CD14-positive monocyte (primary cell): ENCODE results near the gene APOF. TPM values are rescaled to one million over a fixed set of nuclear protein-coding genes. Genes with fewer than 3 reads are reported as not detected.

Experiments used
- DNase-seq, 3 donors: peaks; one replicate each; pipeline ENCODE4 v3.0.0-alpha.2; 2011 to 2022
- H2AFZ ChIP-seq: 2 replicates; pipeline ENCODE4 v1.6.0; 2012; ENCODE audit warnings: mild to moderate bottlenecking, low read depth, low read length, inconsistent platforms; ENCODE audit not compliant: insufficient read depth, poor library complexity, severe bottlenecking
- H3K27ac ChIP-seq, 2 donors: 1 replicate in 1 of 2; 2 replicates in 1 of 2; pipeline ENCODE4 v1.5.1; 2012 to 2013; ENCODE audit warnings: low read length in 2 of 2, control low read depth in 1 of 2, inconsistent platforms in 1 of 2, low read depth in 1 of 2, mild to moderate bottlenecking in 1 of 2
- H3K27me3 ChIP-seq, 2 donors: one replicate each; pipeline versions ENCODE4 v1.6.0 to v1.6.1; 2011 to 2013; ENCODE audit warnings: low read length in 2 of 2; ENCODE audit not compliant: control insufficient read depth in 2 of 2, insufficient read depth in 2 of 2
- H3K36me3 ChIP-seq, 2 donors: replicated peaks in 1 of 2; 1 replicate in 1 of 2; 2 replicates in 1 of 2; pipeline versions ENCODE4 v1.5.1 to v1.6.1; 2012 to 2013; ENCODE audit warnings: low read length in 2 of 2, control low read depth in 1 of 2, inconsistent platforms in 1 of 2, mild to moderate bottlenecking in 1 of 2; ENCODE audit not compliant: insufficient read depth in 2 of 2, control insufficient read depth in 1 of 2
- H3K4me1 ChIP-seq, 2 donors: 1 replicate in 1 of 2; 2 replicates in 1 of 2; pipeline versions ENCODE4 v1.5.1 to v1.6.1; 2012 to 2013; ENCODE audit warnings: low read length in 2 of 2, control low read depth in 1 of 2, inconsistent platforms in 1 of 2, mild to moderate bottlenecking in 1 of 2, moderate library complexity in 1 of 2; ENCODE audit not compliant: insufficient read depth in 2 of 2, control insufficient read depth in 1 of 2
- H3K4me2 ChIP-seq: replicated peaks from 2 replicates; pipeline ENCODE3; 2012; ENCODE audit warnings: low read length, moderate library complexity, mild to moderate bottlenecking; ENCODE audit not compliant: poor library complexity, severe bottlenecking; ENCODE audit errors: extremely low read depth
- H3K4me3 ChIP-seq, 3 experiments: fragments of 200-600 bp in 1 of 3; sonication (generic) in 1 of 3; replicated peaks in 1 of 3; 1 replicate in 2 of 3; 2 replicates in 1 of 3; pipeline ENCODE4 v1.5.1; 2011 to 2013; ENCODE audit warnings: low read length in 3 of 3, mild to moderate bottlenecking in 3 of 3, control low read depth in 2 of 3, low read depth in 2 of 3, inconsistent platforms in 1 of 3, moderate library complexity in 1 of 3
- H3K79me2 ChIP-seq: 2 replicates; pipeline ENCODE4 v1.6.0; 2012; ENCODE audit warnings: mild to moderate bottlenecking, control low read depth, inconsistent platforms, low read length, moderate library complexity; ENCODE audit not compliant: insufficient read depth
- H3K9ac ChIP-seq: 2 replicates; pipeline ENCODE4 v1.6.0; 2017; ENCODE audit warnings: low read length, mild to moderate bottlenecking; ENCODE audit not compliant: insufficient read depth, poor library complexity, severe bottlenecking
- H3K9me3 ChIP-seq, 2 donors: replicated peaks in 1 of 2; 1 replicate in 1 of 2; 2 replicates in 1 of 2; pipeline versions ENCODE4 v1.5.1 to v1.6.1; 2012 to 2013; ENCODE audit warnings: low read length in 2 of 2, control low read depth in 1 of 2; ENCODE audit not compliant: control insufficient read depth in 1 of 2, insufficient read depth in 1 of 2
- H4K20me1 ChIP-seq: 2 replicates; pipeline ENCODE4 v1.6.0; 2012; ENCODE audit warnings: mild to moderate bottlenecking, low read length, control low read depth, moderate library complexity; ENCODE audit not compliant: insufficient read depth
- H3K27ac Mint-ChIP-seq, 7 donors: one replicate each; pipeline ENCODE4 v1.8.0; 2020; ENCODE audit warnings: mild to moderate bottlenecking in 7 of 7, mixed read lengths in 7 of 7, moderate library complexity in 6 of 7, inconsistent platforms in 2 of 7
- H3K27me3 Mint-ChIP-seq, 3 donors: one replicate each; pipeline ENCODE4 v1.8.0; 2021 to 2022; ENCODE audit warnings: low read depth in 3 of 3, mild to moderate bottlenecking in 3 of 3, mixed read lengths in 3 of 3, moderate library complexity in 3 of 3, inconsistent platforms in 1 of 3
- H3K36me3 Mint-ChIP-seq, 2 donors: one replicate each; pipeline ENCODE4 v1.8.0; 2020; ENCODE audit warnings: mixed read lengths in 2 of 2, inconsistent platforms in 1 of 2, mild to moderate bottlenecking in 1 of 2
- H3K4me1 Mint-ChIP-seq: one replicate; pipeline ENCODE4 v1.8.0; 2020; ENCODE audit warnings: mild to moderate bottlenecking, mixed read lengths
- H3K4me3 Mint-ChIP-seq, 2 donors: one replicate each; pipeline ENCODE4 v1.8.0; 2020; ENCODE audit warnings: mild to moderate bottlenecking in 2 of 2, mixed read lengths in 2 of 2, moderate library complexity in 1 of 2
- H3K9me3 Mint-ChIP-seq, 7 donors: one replicate each; pipeline ENCODE4 v1.8.0; 2020 to 2022; ENCODE audit warnings: mixed read lengths in 7 of 7, mild to moderate bottlenecking in 6 of 7, moderate library complexity in 6 of 7, inconsistent platforms in 2 of 7
- WGBS: methylation state at CpG from one replicate; pipeline ENCODE4 v1.1.5; 2013; ENCODE audit warnings: missing lambda C conversion rate; ENCODE audit not compliant: insufficient coverage; 5-methylcytosine and 5-hydroxymethylcytosine counted together
- intact Hi-C, 2 donors: fragments of 100-400 bp; cut with micrococcal nuclease; formaldehyde crosslinking; loops; one replicate each; pipeline versions ENCODE4 v1.15.0 to v1.15.1; 2023
- polyA plus RNA-seq, 3 donors: library from polyadenylated mRNA; depleted of rRNA in 1 of 3; unstranded in 2 of 3; stranded (reverse) in 1 of 3; fragments of 300-500 nt in 2 of 3; fragments of >200 nt in 1 of 3; fragmentation: Illumina TruSeq in 2 of 3; gene quantifications; 1 replicate in 2 of 3; 2 replicates in 1 of 3; pipeline ENCODE4 v1.2.3, GENCODE V29; 2012 to 2021
- TF ChIP-seq, protein P1 (sequence below): fragments of 200-600 bp; IDR thresholded peaks from one replicate; pipeline ENCODE4 v1.8.0; 2022; ENCODE audit warnings: antibody characterized with exemption, mild to moderate bottlenecking

APOF gene
- polyA plus RNA-seq, 3 donors, result not detected

DNA sequence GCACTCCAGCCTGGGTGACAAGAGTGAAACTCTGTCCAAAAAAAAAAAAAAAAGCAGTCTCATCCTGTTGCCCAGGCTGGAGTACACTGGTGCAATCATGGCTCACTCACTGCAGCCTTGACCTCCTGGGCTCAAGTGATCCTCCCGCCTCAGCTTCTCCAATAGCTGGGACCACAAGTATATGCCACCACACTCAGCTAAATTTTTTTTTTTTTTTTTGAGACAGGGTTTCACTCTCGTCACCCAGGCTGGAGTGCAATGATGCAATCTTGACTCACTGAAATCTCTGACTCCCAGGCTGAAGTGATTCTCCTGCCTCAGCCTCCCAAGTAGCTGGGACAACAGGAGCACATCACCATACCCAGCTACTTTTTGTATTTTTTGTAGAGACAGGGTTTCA lies 41.6 kb downstream of the APOF start:
- H4K20me1 ChIP-seq, result no peaks in the 10 kb centered on the region
- intact Hi-C loops, result no loop called here

DNA sequence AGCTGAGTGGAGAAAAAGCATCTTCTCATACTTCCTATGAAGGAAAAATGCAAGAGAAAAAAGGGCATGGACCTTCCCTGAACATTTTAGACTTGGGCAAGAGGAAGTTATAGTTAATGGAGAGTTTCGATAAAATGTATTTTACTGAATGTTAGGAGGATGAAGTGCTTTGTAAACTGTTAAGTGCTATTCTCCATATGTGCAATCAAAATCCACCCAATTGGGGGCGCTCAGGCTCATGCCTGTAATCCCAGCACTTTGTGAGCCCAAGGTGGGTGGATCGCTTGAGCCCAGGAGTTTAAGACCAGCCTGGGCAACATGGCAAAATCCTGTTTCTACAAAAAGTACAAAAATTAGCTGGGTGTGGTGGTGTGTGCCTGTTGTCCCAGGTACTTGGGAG lies 45.0 kb downstream of the APOF start:
- WGBS, result 100% methylated on average over 2 of the region's 3 CpGs
- H3K4me3 ChIP-seq, result no peak overlapping the region
- H3K9me3 Mint-ChIP-seq, result peaks cover 0 to 1% (median 0%) of the 10 kb centered on the region in 7 donors
- no peaks in the 10 kb centered on the region for H3K27me3 Mint-ChIP-seq
- no peak for DNase-seq
- no peaks in the 10 kb centered on the region for H4K20me1 ChIP-seq
- no peak overlapping the region for H3K9ac ChIP-seq
- H3K27me3 ChIP-seq, result no peaks in the 10 kb centered on the region
- H3K4me1 ChIP-seq, result peaks cover 19 to 34% of the 10 kb centered on the region in 2 donors
- no peak overlapping the region for H3K4me3 Mint-ChIP-seq
- H3K4me1 Mint-ChIP-seq, result peaks cover 25% of the 10 kb centered on the region
- intact Hi-C loops, result loop anchor here (2.0 to 5.0 kb wide), 2 partner anchors 15 to 45 kb away; partner anchors contain the start of genes APOF (in 2 of the 2), STAT2 (in 2 of the 2) and PAN2 (in 1 of the 2)
- no peak overlapping the region for H2AFZ ChIP-seq
- H3K79me2 ChIP-seq, result peaks cover 13% of the 10 kb centered on the region
- no peaks in the 10 kb centered on the region for H3K9me3 ChIP-seq
- H3K4me2 ChIP-seq, result no peak overlapping the region
- peaks cover 14 to 34% of the 10 kb centered on the region in 2 donors for H3K36me3 ChIP-seq
- H3K27ac Mint-ChIP-seq, result peak overlapping the region in 4 of 7 donors; percentile 8 to 40 (median 26)
- TF ChIP-seq, protein P1, sequence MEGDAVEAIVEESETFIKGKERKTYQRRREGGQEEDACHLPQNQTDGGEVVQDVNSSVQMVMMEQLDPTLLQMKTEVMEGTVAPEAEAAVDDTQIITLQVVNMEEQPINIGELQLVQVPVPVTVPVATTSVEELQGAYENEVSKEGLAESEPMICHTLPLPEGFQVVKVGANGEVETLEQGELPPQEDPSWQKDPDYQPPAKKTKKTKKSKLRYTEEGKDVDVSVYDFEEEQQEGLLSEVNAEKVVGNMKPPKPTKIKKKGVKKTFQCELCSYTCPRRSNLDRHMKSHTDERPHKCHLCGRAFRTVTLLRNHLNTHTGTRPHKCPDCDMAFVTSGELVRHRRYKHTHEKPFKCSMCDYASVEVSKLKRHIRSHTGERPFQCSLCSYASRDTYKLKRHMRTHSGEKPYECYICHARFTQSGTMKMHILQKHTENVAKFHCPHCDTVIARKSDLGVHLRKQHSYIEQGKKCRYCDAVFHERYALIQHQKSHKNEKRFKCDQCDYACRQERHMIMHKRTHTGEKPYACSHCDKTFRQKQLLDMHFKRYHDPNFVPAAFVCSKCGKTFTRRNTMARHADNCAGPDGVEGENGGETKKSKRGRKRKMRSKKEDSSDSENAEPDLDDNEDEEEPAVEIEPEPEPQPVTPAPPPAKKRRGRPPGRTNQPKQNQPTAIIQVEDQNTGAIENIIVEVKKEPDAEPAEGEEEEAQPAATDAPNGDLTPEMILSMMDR, result no peak
- H3K36me3 Mint-ChIP-seq, result peaks cover 25 to 38% of the 10 kb centered on the region in 2 donors
- H3K27ac ChIP-seq, result no peak overlapping the region

More for the DNA sequence above, 41.6 kb downstream of the APOF start:
- no peaks in the 10 kb centered on the region for H3K79me2 ChIP-seq
- H3K9me3 Mint-ChIP-seq, result no peaks in the 10 kb centered on the region
- no peak overlapping the region for H3K9ac ChIP-seq
- no peaks in the 10 kb centered on the region for H3K27me3 ChIP-seq
- H3K27me3 Mint-ChIP-seq, result no peaks in the 10 kb centered on the region
- peak overlapping the region; percentile 45 to 65 for H3K27ac ChIP-seq
- no peak overlapping the region for H3K4me2 ChIP-seq
- no peak overlapping the region for H3K4me3 Mint-ChIP-seq
- peaks cover 10 to 24% of the 10 kb centered on the region in 2 donors for H3K4me1 ChIP-seq
- peaks cover 41 to 58% of the 10 kb centered on the region in 2 donors for H3K36me3 ChIP-seq
- no peak overlapping the region for H3K4me3 ChIP-seq
- no peak overlapping the region for H2AFZ ChIP-seq
- 0% methylated on average over 1 of the region's 2 CpGs for WGBS
- no peaks in the 10 kb centered on the region for H3K9me3 ChIP-seq
- DNase-seq, result peak; percentile 78 to 94 (median 83)
- peaks cover 15% of the 10 kb centered on the region for H3K4me1 Mint-ChIP-seq
- H3K36me3 Mint-ChIP-seq, result peaks cover 52 to 57% of the 10 kb centered on the region in 2 donors
- H3K27ac Mint-ChIP-seq, result peak overlapping the region; percentile 65 to 92 (median 86)
- TF ChIP-seq, protein P1, result no peak
